CD4-positive, alpha-beta T cell (primary cell): Measurements from ENCODE around the gene WDR64. TPM values are rescaled to one million over a fixed set of nuclear protein-coding genes. Genes with fewer than 3 reads are reported as not detected.

Experiments
- ATAC-seq: fragments of 200-7000 bp; cut with Tn5 transposase; one replicate; pipeline ENCODE4 v1.10.0; 2022; ENCODE audit warnings: mild to moderate bottlenecking; ENCODE audit not compliant: poor library complexity
- CTCF ChIA-PET: fragments of 350-600 bp; sonication (Branson Sonifier 250); formaldehyde crosslinking; loops from one replicate; lab custom pipeline; 2021; ENCODE audit warnings: antibody characterized with exemption, inconsistent platforms; lab: Charles Lee
- POLR2A ChIA-PET: fragments of 350-600 bp; sonication (Branson Sonifier 250); formaldehyde crosslinking; loops from one replicate; lab custom pipeline; 2021; ENCODE audit warnings: antibody characterized with exemption, inconsistent platforms; lab: Charles Lee
- DNase-seq, 14 experiments: peaks; one replicate each; pipeline ENCODE4 v3.0.0-alpha.2; 2013 to 2020; ENCODE audit warnings: mixed read lengths in 2 of 14
- H3K27ac ChIP-seq, 2 donors: one replicate each; pipeline versions ENCODE4 v1.5.1 to v1.7.0; 2013; ENCODE audit warnings: low read length in 2 of 2, low read depth in 1 of 2, mild to moderate bottlenecking in 1 of 2
- H3K27me3 ChIP-seq, 2 experiments: 1 replicate in 1 of 2; 2 replicates in 1 of 2; pipeline versions ENCODE4 v1.6.1 to v1.7.0; 2013; ENCODE audit warnings: low read length in 2 of 2, control low read depth in 1 of 2, mild to moderate bottlenecking in 1 of 2, moderate library complexity in 1 of 2; ENCODE audit not compliant: insufficient read depth in 2 of 2, control insufficient read depth in 1 of 2
- H3K36me3 ChIP-seq: one replicate; pipeline ENCODE4 v1.6.1; 2013; ENCODE audit warnings: low read length, control low read depth; ENCODE audit not compliant: insufficient read depth
- H3K4me1 ChIP-seq: one replicate; pipeline ENCODE4 v1.6.1; 2013; ENCODE audit warnings: low read length, control low read depth; ENCODE audit not compliant: insufficient read depth
- H3K4me3 ChIP-seq: one replicate; pipeline ENCODE4 v1.5.1; 2013; ENCODE audit warnings: mild to moderate bottlenecking, low read length, moderate library complexity
- H3K9me3 ChIP-seq, 2 experiments: 1 replicate in 1 of 2; 2 replicates in 1 of 2; pipeline versions ENCODE4 v1.6.1 to v1.7.0; 2013; ENCODE audit warnings: low read length in 2 of 2, mild to moderate bottlenecking in 2 of 2, control low read depth in 1 of 2, moderate library complexity in 1 of 2; ENCODE audit not compliant: control insufficient read depth in 1 of 2, insufficient read depth in 1 of 2
- H3K27ac Mint-ChIP-seq: one replicate; pipeline ENCODE4 v1.8.0; 2020; ENCODE audit warnings: mixed read lengths
- H3K27me3 Mint-ChIP-seq: one replicate; pipeline ENCODE4 v1.8.0; 2021; ENCODE audit warnings: mixed read lengths
- H3K36me3 Mint-ChIP-seq: one replicate; pipeline ENCODE4 v1.8.0; 2021; ENCODE audit warnings: low read depth, mixed read lengths
- H3K4me1 Mint-ChIP-seq: one replicate; pipeline ENCODE4 v1.8.0; 2021; ENCODE audit warnings: low read depth, mixed read lengths
- H3K4me3 Mint-ChIP-seq: one replicate; pipeline ENCODE4 v1.8.0; 2020; ENCODE audit warnings: mild to moderate bottlenecking, mixed read lengths
- H3K9me3 Mint-ChIP-seq: one replicate; pipeline ENCODE4 v1.8.0; 2020; ENCODE audit warnings: mixed read lengths
- CTCF ChIP-seq: fragments of 200-600 bp; IDR thresholded peaks from one replicate; pipeline ENCODE4 v1.8.0; 2022; ENCODE audit warnings: antibody characterized with exemption, mild to moderate bottlenecking
- intact Hi-C, 2 experiments: fragments of 100-400 bp; cut with DNase I in 1 of 2; cut with micrococcal nuclease in 1 of 2; formaldehyde crosslinking; loops; one replicate each; pipeline versions ENCODE4 v1.15.1 to v1.9.0; 2023 to 2025; cut with DNase I, micrococcal nuclease
- total RNA-seq, 174 experiments: library from RNA in 2 of 174; stranded (reverse) in 2 of 174; gene quantifications; one replicate each; pipeline ENCODE4 v1.2.3 and lab custom pipeline; 2021 to 2026

Gene WDR64
- total RNA-seq, 2 experiments from 2014 or later, result 0.67 TPM; not detected in 1

- H3K27ac Mint-ChIP-seq, result no peak overlapping the region
- intact Hi-C loops, result loop anchor here (5.0 to 10.0 kb wide), 7 partner anchors 82 to 1713 kb away; partner anchors contain the start of genes EXO1 (in 1 of the 2), KMO (in 1 of the 2) and MAP1LC3C (in 1 of the 2)
Measured at GRCh38 chr1:241614572-241614971, 37.5 kb upstream of the WDR64 start.

DNA sequence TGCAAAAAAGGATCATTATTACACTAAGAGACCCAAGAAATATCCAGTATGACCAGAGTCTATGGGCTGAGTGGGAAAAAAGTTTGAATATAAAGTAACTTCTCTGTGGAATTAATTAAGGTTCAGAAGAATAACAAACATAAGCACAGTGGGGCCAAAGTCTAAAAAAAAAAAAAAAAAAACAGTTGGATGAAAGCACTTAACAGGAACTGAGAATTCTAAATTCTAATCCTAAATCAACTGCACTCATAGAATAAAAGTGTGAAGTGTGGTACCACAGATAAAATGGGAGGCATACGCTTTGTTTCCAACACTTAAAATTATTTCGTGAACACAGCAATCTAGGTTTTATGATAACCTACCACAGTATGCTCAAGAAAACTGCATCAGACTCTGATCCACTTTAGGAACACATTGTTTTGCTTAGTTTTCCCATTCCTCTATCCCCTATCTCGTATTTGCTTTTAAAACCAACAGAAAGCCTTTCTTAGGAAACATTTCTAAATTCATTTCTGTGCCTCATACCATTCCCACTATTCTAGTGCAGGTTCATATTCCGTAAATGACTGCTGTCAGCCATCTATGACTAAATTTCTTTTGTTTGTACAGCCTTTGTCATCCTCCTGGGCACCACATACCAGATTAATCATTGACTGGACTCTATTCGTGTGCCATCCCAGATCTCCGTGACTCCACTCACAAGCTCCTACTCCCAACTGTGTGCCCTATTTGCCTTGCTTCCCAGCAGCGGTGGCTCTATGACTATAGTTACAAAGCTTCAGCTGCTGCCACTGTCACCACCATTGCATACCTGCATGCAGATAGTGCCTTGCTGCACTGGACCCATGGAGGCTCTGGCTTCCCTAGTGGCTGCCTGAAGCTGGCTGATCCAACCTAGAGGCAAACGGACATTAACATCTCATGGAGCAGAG lies 36.8 kb upstream of the WDR64 start:
- no peak for TF ChIP-seq CTCF
- Mint-ChIP-seq H3K9me3 (no peaks in the 10 kb centered on the region), H3K4me1 (no peaks in the 10 kb centered on the region), H3K4me3 (no peak overlapping the region), H3K27ac (no peak overlapping the region), H3K36me3 (no peaks in the 10 kb centered on the region), H3K27me3 (no peaks in the 10 kb centered on the region)
- ChIA-PET CTCF (interaction anchor here (1.4 kb wide), 1 partner anchor 12 kb away, joined by 4 read pairs; no protein-coding TSS in a partner anchor), POLR2A (interaction anchor here (1.2 kb wide), 1 partner anchor 12 kb away, joined by 3 read pairs; no protein-coding TSS in a partner anchor)
- H3K4me3 ChIP-seq, result no peak overlapping the region
- ATAC-seq (no peak), DNase-seq (no peak)
- H3K27me3 ChIP-seq, result no peaks in the 10 kb centered on the region
- intact Hi-C loops, result loop anchor here in 1 of 2 experiments (10.0 kb wide), 1 partner anchor 139 kb away; no protein-coding TSS in a partner anchor
- no peak overlapping the region for H3K27ac ChIP-seq
- H3K9me3 ChIP-seq, result no peaks in the 10 kb centered on the region
- H3K36me3 ChIP-seq, result no peaks in the 10 kb centered on the region
- no peaks in the 10 kb centered on the region for H3K4me1 ChIP-seq

More at GRCh38 chr1:241614572-241614971, 37.5 kb upstream of the WDR64 start:
- ChIA-PET CTCF (interaction anchor here (1.4 kb wide), 1 partner anchor 13 kb away, joined by 4 read pairs; no protein-coding TSS in a partner anchor), POLR2A (interaction anchor here (1.2 kb wide), 1 partner anchor 13 kb away, joined by 3 read pairs; no protein-coding TSS in a partner anchor)
- H3K27me3 ChIP-seq, result no peaks in the 10 kb centered on the region
- no peak for TF ChIP-seq CTCF
- no peaks in the 10 kb centered on the region for H3K4me1 ChIP-seq
- H3K4me1 Mint-ChIP-seq, result no peaks in the 10 kb centered on the region
- DNase-seq (no peak), ATAC-seq (no peak)
- no peak overlapping the region for H3K4me3 Mint-ChIP-seq
- H3K9me3 Mint-ChIP-seq, result no peaks in the 10 kb centered on the region
- no peaks in the 10 kb centered on the region for H3K9me3 ChIP-seq
- H3K27me3 Mint-ChIP-seq, result no peaks in the 10 kb centered on the region
- H3K4me3 ChIP-seq, result no peak overlapping the region
- no peak overlapping the region for H3K27ac ChIP-seq
- H3K36me3 ChIP-seq, result no peaks in the 10 kb centered on the region
- no peaks in the 10 kb centered on the region for H3K36me3 Mint-ChIP-seq

GRCh38 chr1:241617426-241617825 lies 34.7 kb upstream of the WDR64 start:
- Mint-ChIP-seq H3K27ac (no peak overlapping the region), H3K27me3 (no peaks in the 10 kb centered on the region), H3K36me3 (no peaks in the 10 kb centered on the region), H3K9me3 (no peaks in the 10 kb centered on the region), H3K4me1 (no peaks in the 10 kb centered on the region), H3K4me3 (no peak overlapping the region)
- ChIA-PET CTCF (no interaction called here), POLR2A (no interaction called here)
- Histone ChIP-seq H3K9me3 (no peaks in the 10 kb centered on the region), H3K4me3 (no peak overlapping the region), H3K4me1 (no peaks in the 10 kb centered on the region), H3K27ac (no peak overlapping the region), H3K27me3 (no peaks in the 10 kb centered on the region), H3K36me3 (no peaks in the 10 kb centered on the region)
- TF ChIP-seq CTCF, result no peak
- intact Hi-C loops, result loop anchor here in 1 of 2 experiments (10.0 kb wide), 1 partner anchor 137 kb away; no protein-coding TSS in a partner anchor
- DNase-seq (no peak), ATAC-seq (no peak)
